T-cell (primary cell): Measurements from ENCODE around the gene C10orf62. TPM values are rescaled to one million over a fixed set of nuclear protein-coding genes. Genes with fewer than 3 reads are reported as not detected.
"Not testable (repeated sequence)": the region's sequence is repeated elsewhere in the genome, so short reads cannot be mapped to it uniquely, and the experiment has no call there.

ENCODE experiments used
- ATAC-seq, 4 experiments: fragments of 200-7000 bp in 3 of 4; fragments of 150-1000 bp in 1 of 4; cut with Tn5 transposase; replicated peaks in 1 of 4; 1 replicate in 3 of 4; 2 replicates in 1 of 4; pipeline ENCODE4 v1.10.0; 2021; ENCODE audit warnings: moderate library complexity in 3 of 4, mild to moderate bottlenecking in 2 of 4, moderate number of reproducible peaks in 1 of 4
- CTCF ChIA-PET, 2 donors: fragments of 300-600 bp; sonication (Branson Sonifier 250); formaldehyde crosslinking; loops; one replicate each; lab custom pipeline; 2022; ENCODE audit warnings: antibody characterized with exemption in 2 of 2; lab: Charles Lee
- POLR2A ChIA-PET, 2 donors: fragments of 300-600 bp; sonication (Branson Sonifier 250); formaldehyde crosslinking; loops; one replicate each; lab custom pipeline; 2022; ENCODE audit warnings: antibody characterized with exemption in 2 of 2; lab: Charles Lee
- DNase-seq, 35 experiments: peaks; one replicate each; pipeline versions ENCODE4 v3.0.0 to v3.0.0-alpha.2; 2013 to 2023
- H3K27ac ChIP-seq: one replicate; pipeline ENCODE4 v1.5.1; 2013; ENCODE audit warnings: low read length
- H3K27me3 ChIP-seq, 2 experiments: replicated peaks in 1 of 2; 1 replicate in 1 of 2; 2 replicates in 1 of 2; pipeline versions ENCODE4 v1.6.1 to v1.7.0; 2013; ENCODE audit warnings: low read length in 1 of 2, mixed read lengths in 1 of 2; ENCODE audit not compliant: control insufficient read depth in 2 of 2, insufficient read depth in 2 of 2; ENCODE audit errors: extremely low read depth in 1 of 2
- H3K36me3 ChIP-seq, 2 donors: 1 replicate in 1 of 2; 2 replicates in 1 of 2; pipeline versions ENCODE4 v1.6.1 to v1.7.0; 2013; ENCODE audit warnings: low read length in 1 of 2; ENCODE audit not compliant: control insufficient read depth in 2 of 2, insufficient read depth in 1 of 2; ENCODE audit errors: extremely low read depth in 1 of 2
- H3K4me1 ChIP-seq, 2 experiments: 1 replicate in 1 of 2; 2 replicates in 1 of 2; pipeline versions ENCODE4 v1.6.1 to v1.7.0; 2013; ENCODE audit warnings: low read length in 2 of 2, mixed read lengths in 1 of 2; ENCODE audit not compliant: insufficient read depth in 2 of 2, control insufficient read depth in 1 of 2; ENCODE audit errors: extremely low read depth in 1 of 2
- H3K4me3 ChIP-seq, 2 donors: 1 replicate in 1 of 2; 2 replicates in 1 of 2; pipeline versions ENCODE4 v1.5.1 to v1.7.0; 2013; ENCODE audit warnings: mild to moderate bottlenecking in 2 of 2, low read length in 1 of 2, moderate library complexity in 1 of 2; ENCODE audit not compliant: control insufficient read depth in 1 of 2; ENCODE audit errors: extremely low read depth in 1 of 2
- H3K9me3 ChIP-seq: 2 replicates; pipeline ENCODE4 v1.7.0; 2013
- H3K27ac Mint-ChIP-seq, 2 donors: one replicate each; pipeline ENCODE4 v1.8.0; 2020 to 2021; ENCODE audit warnings: mild to moderate bottlenecking in 2 of 2, mixed read lengths in 2 of 2
- H3K27me3 Mint-ChIP-seq, 2 donors: one replicate each; pipeline ENCODE4 v1.8.0; 2021 to 2022; ENCODE audit warnings: mixed read lengths in 2 of 2
- H3K36me3 Mint-ChIP-seq: one replicate; pipeline ENCODE4 v1.8.0; 2021; ENCODE audit warnings: mixed read lengths
- H3K4me1 Mint-ChIP-seq, 3 donors: one replicate each; pipeline ENCODE4 v1.8.0; 2020 to 2022; ENCODE audit warnings: mixed read lengths in 3 of 3, mild to moderate bottlenecking in 1 of 3
- H3K4me3 Mint-ChIP-seq, 3 donors: one replicate each; pipeline ENCODE4 v1.8.0; 2020 to 2022; ENCODE audit warnings: mild to moderate bottlenecking in 3 of 3, mixed read lengths in 3 of 3, moderate library complexity in 3 of 3
- H3K9me3 Mint-ChIP-seq, 3 donors: one replicate each; pipeline ENCODE4 v1.8.0; 2020 to 2022; ENCODE audit warnings: mixed read lengths in 3 of 3
- WGBS: methylation state at CpG from one replicate; pipeline ENCODE4 v1.1.5; 2013; ENCODE audit warnings: missing lambda C conversion rate; ENCODE audit not compliant: insufficient coverage; 5-methylcytosine and 5-hydroxymethylcytosine counted together
- total RNA-seq, 35 experiments: library from RNA in 6 of 35; stranded (reverse) in 6 of 35; fragments of 120-200 nt in 1 of 35; gene quantifications; one replicate each; pipeline versions ENCODE4 v1.2.1 to v1.2.4 and lab custom pipeline; 2013 to 2026

Gene C10orf62
- total RNA-seq, 5 donors from 2014 or later (not counting 1 experiment from before 2014, with no cell fraction given): not detected

DNA sequence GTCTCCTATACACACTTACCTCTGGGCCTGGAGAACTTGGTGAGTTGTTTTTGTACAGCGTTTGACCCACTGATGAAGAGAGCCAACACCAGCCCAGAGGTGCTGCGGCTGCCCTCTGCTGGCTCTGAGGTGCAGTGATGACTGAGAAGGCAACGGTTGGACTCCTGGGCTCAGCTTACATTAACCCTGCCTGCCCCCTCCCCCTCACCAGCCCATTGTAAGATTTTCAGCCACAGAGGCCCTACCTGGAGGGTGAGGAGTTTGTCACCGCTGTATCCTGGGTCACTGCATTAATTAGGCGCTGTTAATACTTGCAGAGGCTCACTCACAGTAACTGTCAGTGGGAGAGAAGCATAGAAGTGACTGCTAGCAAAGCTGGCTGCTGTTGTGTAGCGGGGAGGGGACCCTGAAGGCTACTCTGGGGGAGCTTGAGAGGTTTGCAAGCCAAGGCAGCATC, 35.9 kb upstream of the C10orf62 start:
- ATAC-seq: peak; percentile 84 to 92 (median 88)
- ChIA-PET CTCF (interaction anchor here (0.6 to 1.8 kb wide), 7 partner anchors 32 to 144 kb away, joined by 3 to 5 read pairs (median 4); no protein-coding TSS in a partner anchor), POLR2A (interaction anchor here in 1 of 2 donors (0.7 kb wide), 1 partner anchor 146 kb away, joined by 5 read pairs; no protein-coding TSS in a partner anchor)
- no peaks in the 10 kb centered on the region for H3K9me3 Mint-ChIP-seq
- H3K27ac ChIP-seq: no peak overlapping the region
- no peak overlapping the region for H3K27ac Mint-ChIP-seq
- peak in 33 of 35 experiments; percentile 3 to 71 (median 36) for DNase-seq
- H3K27me3 ChIP-seq: peaks cover 0 to 2% of the 10 kb centered on the region in 2 experiments
- H3K36me3 Mint-ChIP-seq: no peaks in the 10 kb centered on the region
- H3K36me3 ChIP-seq: no peaks in the 10 kb centered on the region
- WGBS: 41% methylated on average over 3 of the region's 6 CpGs
- H3K4me3 ChIP-seq: no peak overlapping the region
- H3K4me1 ChIP-seq: no peaks in the 10 kb centered on the region
- peaks cover 0 to 5% (median 4%) of the 10 kb centered on the region in 3 donors for H3K4me1 Mint-ChIP-seq
- no peaks in the 10 kb centered on the region for H3K27me3 Mint-ChIP-seq
- no peak overlapping the region for H3K4me3 Mint-ChIP-seq
- no peaks in the 10 kb centered on the region for H3K9me3 ChIP-seq

DNA sequence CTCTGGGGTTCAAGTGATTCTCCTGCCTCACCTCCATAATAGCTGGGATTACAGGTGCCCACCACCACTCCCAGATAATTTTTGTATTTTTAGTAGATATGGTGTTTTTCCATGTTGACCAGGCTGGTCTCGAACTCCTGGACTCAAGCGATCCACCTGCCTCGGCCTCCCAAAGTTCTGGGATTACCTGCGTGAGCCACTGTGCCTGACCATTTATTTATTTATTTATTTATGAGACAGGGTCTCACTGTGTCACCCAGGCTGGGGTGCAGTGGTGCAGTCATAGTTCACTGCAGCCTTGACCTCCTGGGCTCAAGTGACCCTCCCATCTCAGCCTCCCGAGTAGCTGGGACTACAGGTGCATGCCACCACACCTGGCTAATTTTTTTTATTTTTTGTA, 35.2 kb upstream of the C10orf62 start:
- H3K27me3 Mint-ChIP-seq, ATAC-seq, POLR2A ChIA-PET, H3K9me3 ChIP-seq, H3K36me3 Mint-ChIP-seq, H3K9me3 Mint-ChIP-seq, H3K27me3 ChIP-seq, H3K4me3 ChIP-seq, H3K27ac ChIP-seq, H3K27ac Mint-ChIP-seq, H3K4me1 Mint-ChIP-seq, H3K4me3 Mint-ChIP-seq, DNase-seq, H3K4me1 ChIP-seq, H3K36me3 ChIP-seq: not testable (repeated sequence)
- WGBS: 100% methylated on average over 2 of the region's 5 CpGs
- CTCF ChIA-PET: interaction anchor here (0.6 to 1.8 kb wide), 6 partner anchors 33 to 190 kb away, joined by 3 to 5 read pairs (median 4); no protein-coding TSS in a partner anchor

DNA sequence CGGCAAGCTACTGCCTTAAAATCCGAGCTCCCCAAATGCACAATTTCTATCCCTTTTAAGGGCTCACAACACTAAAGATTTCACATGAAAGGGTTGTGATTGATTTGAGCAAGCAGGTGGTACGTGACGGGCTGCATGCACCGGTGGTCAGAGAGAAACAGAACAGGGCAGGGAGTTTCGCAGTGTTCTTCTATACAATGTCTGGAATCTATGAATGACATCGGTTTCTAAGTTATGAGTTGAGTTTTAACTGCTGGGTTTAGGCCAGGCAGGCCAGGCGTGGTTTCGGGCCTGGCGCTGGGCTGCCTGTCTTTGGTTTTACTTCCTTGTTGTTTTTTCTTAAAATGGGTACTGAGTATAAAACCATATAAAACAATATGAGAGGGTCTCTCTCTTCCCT, 34.0 kb upstream of the C10orf62 start:
- H3K27ac ChIP-seq, H3K27ac Mint-ChIP-seq, H3K4me1 ChIP-seq, H3K36me3 ChIP-seq, H3K27me3 ChIP-seq, DNase-seq, ATAC-seq, H3K9me3 Mint-ChIP-seq, H3K27me3 Mint-ChIP-seq, POLR2A ChIA-PET, H3K4me1 Mint-ChIP-seq, H3K4me3 ChIP-seq, CTCF ChIA-PET, H3K9me3 ChIP-seq, H3K36me3 Mint-ChIP-seq, H3K4me3 Mint-ChIP-seq: not testable (repeated sequence)
- WGBS: 82% methylated on average over 2 of the region's 10 CpGs

DNA sequence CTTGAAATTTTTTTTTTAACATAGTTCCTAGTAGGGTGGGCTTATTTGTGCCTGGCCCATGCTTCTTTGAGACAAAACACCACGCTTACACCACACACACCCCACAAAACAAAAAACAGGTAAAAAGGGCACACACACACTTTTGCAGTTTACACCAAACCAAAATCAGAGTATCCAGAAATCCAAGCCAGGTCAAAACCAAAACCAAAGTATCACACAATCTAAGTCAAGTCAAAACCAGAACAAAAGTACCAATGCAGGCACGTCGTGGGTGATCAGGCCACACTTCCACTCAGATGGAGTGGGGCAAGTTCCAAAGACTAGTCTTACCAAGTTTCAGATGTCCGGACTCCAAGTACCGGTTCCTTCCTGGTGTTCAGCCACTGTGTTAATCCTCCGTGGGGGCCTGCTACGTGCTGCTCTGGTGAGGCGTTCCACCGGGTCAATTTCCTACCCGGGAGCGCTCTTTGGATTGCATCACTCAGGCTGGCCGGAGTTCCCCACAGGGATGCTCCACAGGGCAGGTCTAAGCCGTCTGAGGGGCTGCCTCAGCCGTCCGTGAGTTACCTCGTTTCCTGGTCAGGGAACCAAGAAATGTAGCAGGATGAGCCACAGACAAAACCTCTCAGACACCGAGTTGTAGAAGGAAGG, 28.7 kb upstream of the C10orf62 start:
- H3K4me3 ChIP-seq, H3K27me3 Mint-ChIP-seq, H3K4me1 ChIP-seq, H3K27me3 ChIP-seq, H3K9me3 ChIP-seq, CTCF ChIA-PET, POLR2A ChIA-PET, H3K9me3 Mint-ChIP-seq, H3K27ac ChIP-seq, H3K36me3 Mint-ChIP-seq, H3K4me1 Mint-ChIP-seq, H3K27ac Mint-ChIP-seq, H3K4me3 Mint-ChIP-seq, H3K36me3 ChIP-seq, DNase-seq, ATAC-seq: not testable (repeated sequence)
- WGBS: 85% methylated on average over 14 of the region's 17 CpGs

DNA sequence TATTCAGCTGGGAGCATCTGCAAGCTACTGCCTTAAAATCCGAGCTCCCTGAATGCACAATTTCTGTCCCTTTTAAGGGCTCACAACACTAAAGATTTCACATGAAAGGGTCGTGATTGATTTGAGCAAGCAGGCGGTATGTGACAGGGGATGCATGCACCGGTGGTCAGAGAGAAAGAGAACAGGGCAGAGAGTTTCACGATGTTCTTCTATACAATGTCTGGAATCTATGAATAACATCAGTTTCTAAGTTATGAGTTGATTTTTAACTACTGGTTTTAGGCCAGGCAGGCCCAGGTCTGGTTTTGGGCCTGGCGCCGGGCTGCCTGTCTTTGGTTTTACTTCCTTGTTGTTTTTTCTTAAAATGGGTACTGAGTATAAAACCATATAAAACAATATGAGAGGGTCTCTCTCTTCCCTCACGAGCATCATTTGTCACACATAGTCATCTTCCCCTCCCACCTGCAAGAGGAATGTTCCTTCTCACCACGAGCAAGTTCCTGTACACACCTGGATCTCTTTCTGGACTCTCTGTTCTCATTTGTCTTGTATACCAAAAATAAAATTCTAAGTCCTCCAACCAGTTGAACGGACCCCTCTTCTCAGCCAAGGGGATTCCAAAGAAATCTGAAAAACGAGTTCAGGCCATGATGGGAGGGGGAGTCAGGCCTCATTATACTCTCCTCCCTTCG, 28.0 kb upstream of the C10orf62 start:
- H3K4me3 ChIP-seq, H3K27me3 ChIP-seq, H3K27ac ChIP-seq, ATAC-seq, POLR2A ChIA-PET, H3K9me3 Mint-ChIP-seq, H3K4me3 Mint-ChIP-seq, H3K4me1 ChIP-seq, CTCF ChIA-PET, H3K36me3 Mint-ChIP-seq, H3K4me1 Mint-ChIP-seq, H3K9me3 ChIP-seq, H3K27ac Mint-ChIP-seq, H3K27me3 Mint-ChIP-seq, DNase-seq, H3K36me3 ChIP-seq: not testable (repeated sequence)
- WGBS: 87% methylated on average over 5 of the region's 12 CpGs

DNA sequence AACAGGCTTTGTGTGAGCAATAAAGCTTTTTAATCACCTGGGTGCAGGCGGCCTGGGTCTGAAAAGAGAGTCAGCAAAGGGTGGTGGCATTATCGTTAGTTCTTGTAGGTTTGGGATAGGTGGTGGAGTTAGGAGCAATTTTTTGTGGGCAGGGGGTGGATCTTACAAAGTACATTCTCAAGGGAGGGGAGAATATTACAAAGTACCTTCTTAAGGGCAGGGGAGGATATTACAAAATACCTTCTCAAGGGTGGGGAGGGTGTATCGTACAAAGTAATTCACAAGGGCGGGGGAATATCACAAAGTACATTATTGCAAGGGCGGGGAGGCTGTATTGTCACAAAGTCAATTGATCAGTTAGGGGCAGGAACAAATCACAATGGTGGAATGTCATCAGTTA, 27.2 kb upstream of the C10orf62 start:
- H3K27me3 ChIP-seq, DNase-seq, H3K4me1 ChIP-seq, H3K27ac ChIP-seq, CTCF ChIA-PET, H3K9me3 ChIP-seq, H3K4me3 Mint-ChIP-seq, H3K36me3 Mint-ChIP-seq, ATAC-seq, H3K27me3 Mint-ChIP-seq, H3K27ac Mint-ChIP-seq, H3K9me3 Mint-ChIP-seq, H3K4me3 ChIP-seq, POLR2A ChIA-PET, H3K36me3 ChIP-seq, H3K4me1 Mint-ChIP-seq: not testable (repeated sequence)
- WGBS: 100% methylated on average over 4 of the region's 5 CpGs
